Tibial nerve (tissue), 4 donors: ENCODE data around the gene DNAJC5G. TPM values are rescaled to one million over a fixed set of nuclear protein-coding genes. Genes with fewer than 3 reads are reported as not detected.

Source experiments
- DNase-seq, 2 donors: peaks; one replicate each; pipeline ENCODE4 v3.0.0-alpha.2; 2019; ENCODE audit warnings: low spot score in 2 of 2
- H3K27ac ChIP-seq, 4 donors: fragments of 200-600 bp; sonication (generic) in 3 of 4; one replicate each; pipeline ENCODE4 v1.5.1; 2017 to 2019; ENCODE audit warnings: mild to moderate bottlenecking in 1 of 4
- H3K27me3 ChIP-seq, 2 donors: fragments of 200-600 bp; sonication (generic) in 1 of 2; one replicate each; pipeline versions ENCODE4 v1.5.1 to v1.6.0; 2017 to 2019
- H3K36me3 ChIP-seq, 3 donors: fragments of 200-600 bp; sonication (generic); one replicate each; pipeline ENCODE4 v1.5.1; 2018 to 2019
- H3K4me1 ChIP-seq, 4 donors: fragments of 200-600 bp; sonication (generic) in 3 of 4; one replicate each; pipeline ENCODE4 v1.5.1; 2017 to 2019
- H3K4me3 ChIP-seq, 4 donors: fragments of 200-600 bp; sonication (generic) in 3 of 4; one replicate each; pipeline ENCODE4 v1.5.1; 2017 to 2019; ENCODE audit warnings: mild to moderate bottlenecking in 1 of 4, moderate library complexity in 1 of 4
- H3K9me3 ChIP-seq, 4 donors: fragments of 200-600 bp; sonication (generic) in 3 of 4; one replicate each; pipeline ENCODE4 v1.5.1; 2017 to 2019
- CTCF ChIP-seq, 5 experiments: fragments of 200-600 bp in 3 of 5; fragments of 450-650 bp in 2 of 5; sonication (generic) in 3 of 5; IDR thresholded peaks; one replicate each; pipeline ENCODE4 v1.5.1; 2016 to 2019; ENCODE audit warnings: antibody characterized with exemption in 5 of 5, mild to moderate bottlenecking in 3 of 5, moderate library complexity in 2 of 5
- EP300 ChIP-seq, 2 donors: sonication (generic); formaldehyde crosslinking; IDR thresholded peaks; one replicate each; pipeline ENCODE4 v1.6.1; 2017; ENCODE audit warnings: antibody characterized with exemption in 2 of 2, mild to moderate bottlenecking in 1 of 2
- POLR2A ChIP-seq, 2 donors: fragments of 450-650 bp; IDR thresholded peaks; one replicate each; pipeline ENCODE4 v1.6.1; 2017; ENCODE audit warnings: antibody characterized with exemption in 2 of 2, mild to moderate bottlenecking in 2 of 2, moderate library complexity in 2 of 2
- WGBS, 2 donors: methylation state at CpG; one replicate each; pipeline ENCODE4 v1.1.5; 2018; 5-methylcytosine and 5-hydroxymethylcytosine counted together
- total RNA-seq, 4 donors: library from RNA; depleted of rRNA; stranded (reverse); fragments of >200 nt; gene quantifications; one replicate each; pipeline ENCODE4 v1.1.0, GENCODE V29; 2016

The DNAJC5G gene
- total RNA-seq, 4 donors from 2014 or later, result 2.5 TPM; not detected in 3

GRCh38 chr2:27241761-27242613 is 33.2 kb upstream of the DNAJC5G start:
- Histone ChIP-seq H3K36me3 (peaks cover 6 to 77% (median 35%) of the 10 kb centered on the region in 3 donors), H3K9me3 (no peaks in the 10 kb centered on the region), H3K4me3 (no peak overlapping the region), H3K27me3 (no peaks in the 10 kb centered on the region), H3K4me1 (no peaks in the 10 kb centered on the region), H3K27ac (no peak overlapping the region)
- TF ChIP-seq EP300 (IDR thresholded peaks at IDR 0.05), result no peak
- no peak for DNase-seq
- WGBS, 2 donors, result 80 to 84% methylated on average over 23 to 24 of the region's 24 CpGs

- peaks cover 6 to 71% (median 29%) of the 10 kb centered on the region in 3 donors for H3K36me3 ChIP-seq
- 95 to 97% methylated on average over 16 of the region's 16 CpGs for WGBS, 2 donors
- H3K27ac ChIP-seq, result no peak overlapping the region
- H3K4me1 ChIP-seq, result no peaks in the 10 kb centered on the region
- no peak overlapping the region for H3K4me3 ChIP-seq
- no peak for DNase-seq
- no peaks in the 10 kb centered on the region for H3K9me3 ChIP-seq
- no peaks in the 10 kb centered on the region for H3K27me3 ChIP-seq
- TF ChIP-seq EP300 (IDR thresholded peaks at IDR 0.05) (no peak), POLR2A (IDR thresholded peaks at IDR 0.05) (no peak), CTCF (IDR thresholded peaks at IDR 0.05) (no peak)
Measured at GRCh38 chr2:27242614-27242951, 32.6 kb upstream of the DNAJC5G start.

GRCh38 chr2:27243391-27244130 is 31.7 kb upstream of the DNAJC5G start:
- WGBS, 2 donors, result 77 to 85% methylated on average over 19 of the region's 19 CpGs
- Histone ChIP-seq H3K4me1 (no peaks in the 10 kb centered on the region), H3K27me3 (no peaks in the 10 kb centered on the region), H3K27ac (no peak overlapping the region), H3K36me3 (peaks cover 6 to 62% (median 19%) of the 10 kb centered on the region in 3 donors), H3K4me3 (no peak overlapping the region), H3K9me3 (no peaks in the 10 kb centered on the region)
- no peak for DNase-seq
- TF ChIP-seq EP300 (IDR thresholded peaks at IDR 0.05), result no peak
- no peak for TF ChIP-seq CTCF (IDR thresholded peaks at IDR 0.05)
- TF ChIP-seq POLR2A (IDR thresholded peaks at IDR 0.05), result no peak

GRCh38 chr2:27245116-27245515 is 30.1 kb upstream of the DNAJC5G start:
- no peak overlapping the region for H3K27ac ChIP-seq
- H3K9me3 ChIP-seq, result no peaks in the 10 kb centered on the region
- TF ChIP-seq POLR2A (IDR thresholded peaks at IDR 0.05) (no peak), EP300 (IDR thresholded peaks at IDR 0.05) (no peak), CTCF (IDR thresholded peaks at IDR 0.05) (no peak)
- H3K4me3 ChIP-seq, result no peak overlapping the region
- WGBS, 2 donors, result 69 to 70% methylated on average over 10 of the region's 10 CpGs
- H3K27me3 ChIP-seq, result peaks cover 0 to 6% of the 10 kb centered on the region in 2 donors
- H3K36me3 ChIP-seq, result peaks cover 3 to 46% (median 11%) of the 10 kb centered on the region in 3 donors
- no peak for DNase-seq
- H3K4me1 ChIP-seq, result peaks cover 0 to 1% (median 0%) of the 10 kb centered on the region in 4 donors

- Histone ChIP-seq H3K27ac (no peak overlapping the region), H3K4me1 (peaks cover 0 to 6% (median 0%) of the 10 kb centered on the region in 4 donors), H3K36me3 (peaks cover 3 to 41% (median 8%) of the 10 kb centered on the region in 3 donors), H3K27me3 (peaks cover 0 to 11% of the 10 kb centered on the region in 2 donors), H3K9me3 (no peaks in the 10 kb centered on the region), H3K4me3 (no peak overlapping the region)
- no peak for DNase-seq
- WGBS, 2 donors, result 66 to 81% methylated on average over 4 of the region's 4 CpGs
- TF ChIP-seq CTCF (IDR thresholded peaks at IDR 0.05) (no peak), POLR2A (IDR thresholded peaks at IDR 0.05) (no peak), EP300 (IDR thresholded peaks at IDR 0.05) (no peak)
Measured at GRCh38 chr2:27245626-27246025, 29.6 kb upstream of the DNAJC5G start.
